K562 (cell line): ENCODE data around the gene SEPTIN1. TPM values are rescaled to one million over a fixed set of nuclear protein-coding genes. Genes with fewer than 3 reads are reported as not detected.

Source experiments
- CBX1 ChIP-seq: sonication (generic); IDR thresholded peaks from 2 replicates; pipeline ENCODE4 v1.6.1; 2016; ENCODE audit warnings: antibody characterized with exemption, low read depth, mild to moderate bottlenecking
- CHD7 ChIP-seq: fragments of 200-600 bp; sonication (generic); IDR thresholded peaks from one replicate; pipeline ENCODE4 v1.6.1; 2012; ENCODE audit warnings: mild to moderate bottlenecking, low read depth, low read length, inconsistent platforms
- MCM2 ChIP-seq: fragments of 450-650 bp; IDR thresholded peaks from 2 replicates; pipeline ENCODE4 v1.6.1; 2017; ENCODE audit warnings: low read depth, mild to moderate bottlenecking
- MITF ChIP-seq: IDR thresholded peaks from 2 replicates; pipeline ENCODE4 v1.6.1; 2014; ENCODE audit warnings: antibody characterized with exemption
- NR0B1 ChIP-seq: fragments of 450-650 bp; IDR thresholded peaks from one replicate; pipeline ENCODE4 v1.6.1; 2018; ENCODE audit warnings: mild to moderate bottlenecking, moderate library complexity; ENCODE audit not compliant: partially characterized antibody
- PYGO2 ChIP-seq: fragments of 450-650 bp; IDR thresholded peaks from 2 replicates; pipeline ENCODE4 v1.6.1; 2016; ENCODE audit warnings: mild to moderate bottlenecking, missing genetic modification characterization, moderate library complexity, missing compliant biosample characterization
- SAFB2 ChIP-seq: fragments of 200-400 bp; formaldehyde crosslinking; IDR thresholded peaks from 2 replicates; pipeline ENCODE4 v1.6.1; 2018; ENCODE audit warnings: borderline replicate concordance, low read length, low read depth, moderate library complexity; ENCODE audit not compliant: severe bottlenecking
- STAT5A ChIP-seq: IDR thresholded peaks from 2 replicates; pipeline ENCODE4 v1.6.1; 2012; ENCODE audit warnings: low read length, inconsistent platforms, borderline replicate concordance
- ZFPM2 ChIP-seq: fragments of 250-450 bp; sonication (Bioruptor Pico); IDR thresholded peaks from 2 replicates; pipeline ENCODE4 v1.5.1; 2022; ENCODE audit warnings: mild to moderate bottlenecking
- ZNF165 ChIP-seq: fragments of 250-450 bp; sonication (Bioruptor Pico); IDR thresholded peaks from 2 replicates; pipeline ENCODE4 v1.4.0; 2020; ENCODE audit warnings: borderline replicate concordance
- ZNF695 ChIP-seq: fragments of 450-650 bp; formaldehyde crosslinking; IDR thresholded peaks from 2 replicates; pipeline ENCODE4 v1.4.0; 2020; ENCODE audit warnings: mild to moderate bottlenecking, moderate library complexity
- ZNF785 ChIP-seq: fragments of 250-450 bp; sonication (Bioruptor Pico); IDR thresholded peaks from 2 replicates; pipeline ENCODE4 v1.4.0; 2020; ENCODE audit warnings: mild to moderate bottlenecking
- polyA plus RNA-seq, 8 experiments: library from polyadenylated mRNA; depleted of rRNA in 4 of 8; stranded (reverse) in 5 of 8; unstranded in 3 of 8; fragments of >200 nt; fragmentation: Nextera tagmentation in 2 of 8; fragmentation: Illumina TruSeq in 1 of 8; extraction: Ambion mirVana in 2 of 8; extraction: Trizol in 1 of 8; gene quantifications; 2 replicates each; pipeline versions ENCODE4 v1.2.1 to v1.2.3, GENCODE V29; 2011 to 2014; ENCODE audit warnings: inconsistent platforms in 1 of 8, missing spikeins in 1 of 8
- total RNA-seq, 7 experiments: library from RNA; depleted of rRNA in 6 of 7; stranded (reverse); fragments of >200 nt in 6 of 7; fragmentation: Illumina TruSeq in 2 of 7; extraction: Trizol in 2 of 7; gene quantifications; 2 replicates each; pipeline versions ENCODE4 v1.2.1 to v1.2.3, GENCODE V29; 2011 to 2021; ENCODE audit warnings: low replicate concordance in 1 of 7
- TF ChIP-seq, protein P1 (sequence below): fragments of 250-450 bp; sonication (Bioruptor Pico); IDR thresholded peaks from 2 replicates; pipeline ENCODE4 v1.8.0; 2021; ENCODE audit warnings: borderline replicate concordance, mild to moderate bottlenecking, moderate library complexity; ENCODE audit not compliant: poor library complexity, severe bottlenecking

SEPTIN1 gene
- total and polyA plus RNA-seq, 9 of the 15 experiments (the other 6 are each of a cell fraction or from before 2014, with no cell fraction given): 0.23 to 5.6 (median 1.7) TPM; not detected in 1

- TF ChIP-seq MITF (no peak; the same call in 1 of the 2 replicates), ZNF165 (CRISPR knock-in tag) (no peak), PYGO2 (tag) (no peak), SAFB2 (no peak), ZNF695 (CRISPR knock-in tag) (no peak), NR0B1 (no peak), CBX1 (peak; percentile 36; the same call in 1 of the 2 replicates), STAT5A (no peak), CHD7 (no peak), MCM2 (no peak), ZNF785 (CRISPR knock-in tag) (no peak), ZFPM2 (CRISPR knock-in tag) (no peak)
- TF ChIP-seq, protein P1, sequence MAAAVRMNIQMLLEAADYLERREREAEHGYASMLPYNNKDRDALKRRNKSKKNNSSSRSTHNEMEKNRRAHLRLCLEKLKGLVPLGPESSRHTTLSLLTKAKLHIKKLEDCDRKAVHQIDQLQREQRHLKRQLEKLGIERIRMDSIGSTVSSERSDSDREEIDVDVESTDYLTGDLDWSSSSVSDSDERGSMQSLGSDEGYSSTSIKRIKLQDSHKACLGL: peak; percentile 75
These were observed 24.9 kb upstream of the SEPTIN1 start, which contains the start of gene ZNF771 (continued) for GRCh38 chr16:30407102-30407803.
